Tibial nerve (tissue), 3 donors: Measurements from ENCODE around the gene SLC6A16.

Experiments used
- POLR2A ChIP-seq, 2 donors: fragments of 450-650 bp; IDR thresholded peaks; one replicate each; pipeline ENCODE4 v1.6.1; 2017; ENCODE audit warnings: antibody characterized with exemption in 2 of 2, mild to moderate bottlenecking in 2 of 2, moderate library complexity in 2 of 2
- TF ChIP-seq, protein P1 (sequence below), 5 experiments: fragments of 200-600 bp in 3 of 5; fragments of 450-650 bp in 2 of 5; sonication (generic) in 3 of 5; IDR thresholded peaks; one replicate each; pipeline ENCODE4 v1.5.1; 2016 to 2019; ENCODE audit warnings: antibody characterized with exemption in 5 of 5, mild to moderate bottlenecking in 3 of 5, moderate library complexity in 2 of 5

DNA sequence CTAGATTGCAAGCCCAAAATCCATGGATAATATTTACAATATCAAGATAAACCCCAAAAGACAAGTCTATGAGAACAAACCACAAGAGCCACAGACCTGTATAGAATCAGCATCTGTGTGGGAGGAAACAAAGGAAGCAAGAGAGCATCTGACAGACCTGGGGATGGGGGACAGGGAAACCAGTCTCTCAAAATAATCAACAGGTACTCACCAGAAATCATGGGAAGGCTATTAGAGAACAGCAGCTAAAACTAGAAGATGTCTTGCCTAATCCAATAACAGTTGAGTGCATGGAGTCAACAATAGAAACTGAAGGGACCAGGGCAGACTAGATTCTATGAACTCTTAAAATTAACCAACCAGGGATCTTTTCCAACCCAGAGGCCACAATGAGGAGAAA is 8.7 kb downstream of the SLC6A16 start:
- TF ChIP-seq, protein P1, sequence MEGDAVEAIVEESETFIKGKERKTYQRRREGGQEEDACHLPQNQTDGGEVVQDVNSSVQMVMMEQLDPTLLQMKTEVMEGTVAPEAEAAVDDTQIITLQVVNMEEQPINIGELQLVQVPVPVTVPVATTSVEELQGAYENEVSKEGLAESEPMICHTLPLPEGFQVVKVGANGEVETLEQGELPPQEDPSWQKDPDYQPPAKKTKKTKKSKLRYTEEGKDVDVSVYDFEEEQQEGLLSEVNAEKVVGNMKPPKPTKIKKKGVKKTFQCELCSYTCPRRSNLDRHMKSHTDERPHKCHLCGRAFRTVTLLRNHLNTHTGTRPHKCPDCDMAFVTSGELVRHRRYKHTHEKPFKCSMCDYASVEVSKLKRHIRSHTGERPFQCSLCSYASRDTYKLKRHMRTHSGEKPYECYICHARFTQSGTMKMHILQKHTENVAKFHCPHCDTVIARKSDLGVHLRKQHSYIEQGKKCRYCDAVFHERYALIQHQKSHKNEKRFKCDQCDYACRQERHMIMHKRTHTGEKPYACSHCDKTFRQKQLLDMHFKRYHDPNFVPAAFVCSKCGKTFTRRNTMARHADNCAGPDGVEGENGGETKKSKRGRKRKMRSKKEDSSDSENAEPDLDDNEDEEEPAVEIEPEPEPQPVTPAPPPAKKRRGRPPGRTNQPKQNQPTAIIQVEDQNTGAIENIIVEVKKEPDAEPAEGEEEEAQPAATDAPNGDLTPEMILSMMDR (IDR thresholded peaks at IDR 0.05), result no peak
- TF ChIP-seq POLR2A (IDR thresholded peaks at IDR 0.05), result no peak
